OCI-LY3 (cell line): ENCODE results near the gene RIPPLY3.

Experiments used
- H2AFZ ChIP-seq: fragments of 200-600, 300-600 bp; shearing (Covaris generic); 2 replicates; pipeline ENCODE4 v1.6.0; 2014; ENCODE audit warnings: antibody characterized with exemption, low read depth, low read length
- H3K27ac ChIP-seq: fragments of 200-600, 300-600 bp; sonication (generic); 2 replicates; pipeline ENCODE4 v1.5.1; 2014; ENCODE audit warnings: mild to moderate bottlenecking, low read length, moderate library complexity, mixed read lengths
- H3K27me3 ChIP-seq: fragments of 200-600, 300-600 bp; sonication (generic); 2 replicates; pipeline ENCODE4 v1.6.1; 2014; ENCODE audit warnings: low read depth, low read length, mixed read lengths
- H3K36me3 ChIP-seq: fragments of 200-600, 300-600 bp; sonication (generic); replicated peaks from 2 replicates; pipeline ENCODE3; 2014; ENCODE audit warnings: low read depth, low read length, mixed read lengths
- H3K4me1 ChIP-seq: fragments of 300-600, 200-600 bp; sonication (generic); 2 replicates; pipeline ENCODE4 v1.6.1; 2014; ENCODE audit warnings: low read length, mixed read lengths
- H3K4me2 ChIP-seq: fragments of 200-600, 300-600 bp; sonication (generic); 2 replicates; pipeline ENCODE4 v1.6.1; 2014; ENCODE audit warnings: low read length, mixed read lengths
- H3K4me3 ChIP-seq: fragments of 300-600, 200-600 bp; sonication (generic); 2 replicates; pipeline ENCODE4 v1.5.1; 2014; ENCODE audit warnings: antibody characterized with exemption, mild to moderate bottlenecking, low read length, moderate library complexity
- H3K79me2 ChIP-seq: fragments of 300-600, 200-600 bp; shearing (Covaris generic); 2 replicates; pipeline ENCODE4 v1.6.1; 2014; ENCODE audit warnings: mild to moderate bottlenecking, low read length, mixed read lengths
- H3K9ac ChIP-seq: fragments of 300-600, 200-600 bp; shearing (Covaris generic); 2 replicates; pipeline ENCODE4 v1.6.0; 2014; ENCODE audit warnings: mild to moderate bottlenecking, low read length, moderate library complexity
- H3K9me3 ChIP-seq: fragments of 200-600, 300-600 bp; shearing (Covaris generic); 2 replicates; pipeline ENCODE4 v1.6.1; 2014; ENCODE audit warnings: low read length, mixed read lengths; ENCODE audit not compliant: insufficient read depth
- H4K20me1 ChIP-seq: fragments of 200-600, 300-600 bp; sonication (generic); 2 replicates; pipeline ENCODE4 v1.6.1; 2016; ENCODE audit warnings: low read length, mixed read lengths; ENCODE audit not compliant: insufficient read depth
- CTCF ChIP-seq: fragments of 200-600, 300-600 bp; sonication (generic); IDR thresholded peaks from 2 replicates; pipeline ENCODE4 v1.5.1; 2014; ENCODE audit warnings: antibody characterized with exemption, low read length, low read depth
- EZH2phosphoT487 ChIP-seq: fragments of 200-600 bp; shearing (Covaris generic); IDR thresholded peaks from 2 replicates; pipeline ENCODE4 v1.6.1; 2018; ENCODE audit warnings: antibody characterized with exemption, mixed run types, low read depth

RIPPLY3 gene

GRCh38 chr21:37005548-37006485, 685 bp upstream of the RIPPLY3 start:
- Histone ChIP-seq H4K20me1 (no peaks in the 10 kb centered on the region), H3K36me3 (no peaks in the 10 kb centered on the region), H3K4me2 (no peak overlapping the region), H3K4me1 (0 out of 2 replicates have a peak, but pooled peaks cover 4% of the 10 kb centered on the region), H3K4me3 (no peak overlapping the region), H3K27ac (no peak overlapping the region), H3K79me2 (no peaks in the 10 kb centered on the region), H2AFZ (no peak overlapping the region), H3K9ac (no peak overlapping the region), H3K27me3 (no peaks in the 10 kb centered on the region), H3K9me3 (no peaks in the 10 kb centered on the region)
- TF ChIP-seq EZH2phosphoT487: no peak
- TF ChIP-seq CTCF: no peak

- Histone ChIP-seq H3K79me2 (no peaks in the 10 kb centered on the region), H3K4me2 (no peak overlapping the region), H3K4me1 (0 out of 2 replicates have a peak, but pooled peaks cover 2% of the 10 kb centered on the region), H3K27ac (no peak overlapping the region), H3K36me3 (no peaks in the 10 kb centered on the region), H3K27me3 (no peaks in the 10 kb centered on the region), H4K20me1 (no peaks in the 10 kb centered on the region), H2AFZ (no peak overlapping the region), H3K9ac (no peak overlapping the region), H3K4me3 (no peak overlapping the region), H3K9me3 (no peaks in the 10 kb centered on the region)
- no peak for TF ChIP-seq CTCF
- no peak for TF ChIP-seq EZH2phosphoT487
Observed at GRCh38 chr21:37008724-37009123, 2.2 kb downstream of the RIPPLY3 start.

GRCh38 chr21:37009740-37010341, 3.3 kb downstream of the RIPPLY3 start:
- no peaks in the 10 kb centered on the region for H3K36me3 ChIP-seq
- peak overlapping the region; percentile 92 for H3K4me2 ChIP-seq
- no peaks in the 10 kb centered on the region for H3K27me3 ChIP-seq
- H3K9ac ChIP-seq: peak overlapping the region; percentile 45; the same call in 1 of the 2 replicates
- H3K9me3 ChIP-seq: no peaks in the 10 kb centered on the region
- H3K4me1 ChIP-seq: 0 out of 2 replicates have a peak, but pooled peaks cover 2% of the 10 kb centered on the region
- no peak overlapping the region for H3K27ac ChIP-seq
- H4K20me1 ChIP-seq: no peaks in the 10 kb centered on the region
- TF ChIP-seq CTCF: peak; percentile 66
- TF ChIP-seq EZH2phosphoT487: no peak
- H3K4me3 ChIP-seq: peak overlapping the region; percentile 78
- H2AFZ ChIP-seq: peak overlapping the region; percentile 68
- H3K79me2 ChIP-seq: no peaks in the 10 kb centered on the region
